Measurements from ENCODE around the gene RNF183.
"Not testable (repeated sequence)": the region's sequence is repeated elsewhere in the genome, so short reads cannot be mapped to it uniquely, and the experiment has no call there.

RNF183 gene

GRCh38 chr9:113310538-113310937 lies 7.4 kb upstream of the RNF183 start:
- Histone ChIP-seq H3K27me3 (ENCODE audit: control insufficient read depth, insufficient read depth, low read length) (no peaks in the 10 kb centered on the region), H3K4me3 (ENCODE audit: low read length) (no peak overlapping the region), H3K36me3 (ENCODE audit: control insufficient read depth, insufficient read depth, low read length) (no peaks in the 10 kb centered on the region), H3K4me1 (ENCODE audit: control insufficient read depth, insufficient read depth, low read length) (no peaks in the 10 kb centered on the region), H3K27ac (ENCODE audit: low read depth, low read length) (no peak overlapping the region), H3K9ac (ENCODE audit: low read length) (no peak overlapping the region)

GRCh38 chr9:113309204-113309813 lies 6.1 kb upstream of the RNF183 start:
- H3K4me1 ChIP-seq (ENCODE audit: control insufficient read depth, insufficient read depth, low read length), result no peaks in the 10 kb centered on the region
- H3K27ac ChIP-seq (ENCODE audit: low read depth, low read length), result no peak overlapping the region
- no peaks in the 10 kb centered on the region for H3K27me3 ChIP-seq (ENCODE audit: control insufficient read depth, insufficient read depth, low read length)
- H3K4me3 ChIP-seq (ENCODE audit: low read length), result no peak overlapping the region
- H3K9ac ChIP-seq (ENCODE audit: low read length), result no peak overlapping the region
- H3K36me3 ChIP-seq (ENCODE audit: control insufficient read depth, insufficient read depth, low read length), result no peaks in the 10 kb centered on the region

- H3K9ac ChIP-seq (ENCODE audit: low read length), result no peak overlapping the region
- H3K36me3 ChIP-seq (ENCODE audit: control insufficient read depth, insufficient read depth, low read length), result no peaks in the 10 kb centered on the region
- H3K4me3 ChIP-seq (ENCODE audit: low read length), result no peak overlapping the region
- no peaks in the 10 kb centered on the region for H3K27me3 ChIP-seq (ENCODE audit: control insufficient read depth, insufficient read depth, low read length)
- H3K4me1 ChIP-seq (ENCODE audit: control insufficient read depth, insufficient read depth, low read length), result no peaks in the 10 kb centered on the region
- no peak overlapping the region for H3K27ac ChIP-seq (ENCODE audit: low read depth, low read length)
These were observed 4.3 kb upstream of the RNF183 start for GRCh38 chr9:113307396-113307975.

DNA sequence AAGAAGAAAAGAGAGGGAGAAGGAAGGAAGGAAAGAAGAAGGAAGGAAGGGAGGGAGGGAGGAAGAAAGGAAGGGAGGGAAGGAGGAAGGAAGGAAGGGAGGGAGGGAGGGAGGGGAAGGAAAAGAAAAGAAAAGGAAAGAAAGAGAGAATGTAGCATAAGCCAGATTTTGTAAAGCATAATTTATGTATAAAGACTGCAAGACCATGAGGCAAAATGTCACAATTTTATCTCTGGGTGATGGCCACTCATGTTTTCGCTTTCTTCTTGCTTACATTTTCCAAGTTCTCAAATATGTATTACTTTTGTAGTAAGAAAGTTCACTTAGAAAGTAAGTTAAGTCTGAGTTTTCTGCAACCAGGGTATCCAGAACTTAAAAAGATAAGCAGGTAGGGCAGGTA lies 3.4 kb upstream of the RNF183 start:
- Histone ChIP-seq H3K36me3 (ENCODE audit: control insufficient read depth, insufficient read depth, low read length) (no peaks in the 10 kb centered on the region), H3K4me1 (ENCODE audit: control insufficient read depth, insufficient read depth, low read length) (no peaks in the 10 kb centered on the region), H3K9ac (ENCODE audit: low read length) (no peak overlapping the region), H3K27me3 (ENCODE audit: control insufficient read depth, insufficient read depth, low read length) (no peaks in the 10 kb centered on the region), H3K4me3 (ENCODE audit: low read length) (no peak overlapping the region), H3K27ac (ENCODE audit: low read depth, low read length) (no peak overlapping the region)

DNA sequence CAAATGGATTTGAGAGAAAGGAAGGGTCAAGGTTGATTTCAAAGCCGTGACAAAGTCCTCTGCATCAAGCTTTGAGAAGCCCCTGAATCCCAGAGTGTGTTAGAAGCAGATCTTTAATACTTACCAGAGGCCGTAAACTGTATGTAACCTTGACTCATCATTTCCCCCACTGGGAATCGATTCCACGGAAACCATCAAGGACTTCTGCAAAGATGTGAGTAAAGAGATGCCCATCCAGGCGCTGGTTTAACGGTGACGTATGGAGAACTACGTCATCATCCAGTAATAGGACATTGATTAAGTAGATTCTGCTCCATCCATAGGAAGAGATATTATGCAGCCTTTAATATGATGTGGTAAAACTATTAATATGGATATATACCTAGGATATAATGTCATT lies 1.6 kb downstream of the RNF183 start:
- no peaks in the 10 kb centered on the region for H3K4me1 ChIP-seq (ENCODE audit: control insufficient read depth, insufficient read depth, low read length)
- no peaks in the 10 kb centered on the region for H3K27me3 ChIP-seq (ENCODE audit: control insufficient read depth, insufficient read depth, low read length)
- no peak overlapping the region for H3K9ac ChIP-seq (ENCODE audit: low read length)
- H3K36me3 ChIP-seq (ENCODE audit: control insufficient read depth, insufficient read depth, low read length), result no peaks in the 10 kb centered on the region
- no peak overlapping the region for H3K27ac ChIP-seq (ENCODE audit: low read depth, low read length)
- no peak overlapping the region for H3K4me3 ChIP-seq (ENCODE audit: low read length)

DNA sequence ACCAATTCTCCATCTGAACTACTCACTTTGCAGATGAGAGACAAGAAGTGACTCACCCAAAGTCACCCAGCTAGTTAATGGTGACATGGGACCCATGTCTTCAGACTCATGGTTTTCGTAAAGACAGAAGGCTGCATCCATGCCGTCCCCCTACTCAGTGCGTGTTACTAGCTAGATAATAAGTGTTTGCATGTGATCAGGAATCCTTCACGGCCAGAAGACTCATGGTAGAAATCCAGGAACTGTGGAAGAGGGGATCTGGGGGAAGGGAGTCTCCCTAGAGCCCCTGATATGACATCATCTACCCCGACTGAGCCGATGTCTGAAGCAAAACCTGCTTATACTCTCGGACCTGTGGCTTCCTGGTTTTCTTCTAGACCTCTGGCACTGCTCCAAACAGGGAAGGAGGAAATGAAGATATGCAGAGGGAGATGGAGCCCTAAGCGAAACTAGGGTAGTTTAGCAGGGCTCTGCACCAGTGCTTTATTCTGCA lies 3.3 kb downstream of the RNF183 start:
- no peak overlapping the region for H3K27ac ChIP-seq (ENCODE audit: low read depth, low read length)
- H3K9ac ChIP-seq (ENCODE audit: low read length), result no peak overlapping the region
- no peaks in the 10 kb centered on the region for H3K4me1 ChIP-seq (ENCODE audit: control insufficient read depth, insufficient read depth, low read length)
- H3K4me3 ChIP-seq (ENCODE audit: low read length), result no peak overlapping the region
- H3K36me3 ChIP-seq (ENCODE audit: control insufficient read depth, insufficient read depth, low read length), result no peaks in the 10 kb centered on the region
- H3K27me3 ChIP-seq (ENCODE audit: control insufficient read depth, insufficient read depth, low read length), result no peaks in the 10 kb centered on the region

DNA sequence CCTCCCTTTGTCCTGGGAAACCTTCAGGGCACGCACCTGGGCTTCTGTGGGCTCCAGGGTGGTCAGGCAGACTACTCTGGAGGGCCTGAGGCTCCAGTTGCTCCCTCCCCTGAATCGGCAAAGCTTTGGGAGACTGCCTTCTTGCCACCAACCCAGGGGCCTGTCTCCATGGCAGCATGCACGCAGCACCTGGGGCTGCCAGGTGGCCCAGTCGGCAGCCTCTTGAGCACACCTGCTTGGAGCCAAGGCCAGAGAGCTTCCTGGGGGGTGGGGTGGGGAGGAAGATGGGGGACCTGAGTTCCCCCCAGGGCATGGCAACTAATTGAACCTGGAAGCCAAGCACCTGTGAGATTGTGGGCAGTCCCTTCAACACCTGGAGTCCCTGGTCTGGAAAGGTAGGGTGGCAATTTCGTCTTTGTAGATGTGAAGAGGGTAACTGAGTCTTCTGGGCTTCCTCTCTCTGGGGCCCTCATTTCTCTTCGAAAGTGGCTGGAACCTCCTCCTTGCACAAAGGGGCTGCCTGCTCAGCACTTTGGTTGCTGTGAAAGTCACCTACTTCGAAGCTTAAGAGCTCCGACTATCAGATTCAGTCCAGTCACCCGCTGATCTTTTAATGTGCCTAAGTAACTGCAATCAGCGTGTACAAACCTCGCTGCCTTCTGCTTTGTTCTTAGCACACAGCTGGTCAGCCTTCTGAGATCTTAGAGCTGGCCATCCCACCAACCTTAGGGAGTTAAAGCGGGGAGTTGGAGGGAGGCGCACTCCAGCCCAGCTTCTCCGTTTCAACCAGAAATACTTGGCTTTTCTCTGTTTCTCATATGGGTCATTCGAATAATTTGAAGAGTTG lies 4.0 kb downstream of the RNF183 start:
- no peak overlapping the region for H3K9ac ChIP-seq (ENCODE audit: low read length)
- no peak overlapping the region for H3K27ac ChIP-seq (ENCODE audit: low read depth, low read length)
- H3K27me3 ChIP-seq (ENCODE audit: control insufficient read depth, insufficient read depth, low read length), result no peaks in the 10 kb centered on the region
- H3K4me1 ChIP-seq (ENCODE audit: control insufficient read depth, insufficient read depth, low read length), result no peaks in the 10 kb centered on the region
- H3K4me3 ChIP-seq (ENCODE audit: low read length), result no peak overlapping the region
- no peaks in the 10 kb centered on the region for H3K36me3 ChIP-seq (ENCODE audit: control insufficient read depth, insufficient read depth, low read length)

GRCh38 chr9:113298311-113298710 lies 4.9 kb downstream of the RNF183 start:
- no peaks in the 10 kb centered on the region for H3K4me1 ChIP-seq (ENCODE audit: control insufficient read depth, insufficient read depth, low read length)
- no peak overlapping the region for H3K9ac ChIP-seq (ENCODE audit: low read length)
- H3K27ac ChIP-seq (ENCODE audit: low read depth, low read length), result no peak overlapping the region
- H3K36me3 ChIP-seq (ENCODE audit: control insufficient read depth, insufficient read depth, low read length), result peaks cover under 1% of the 10 kb centered on the region
- no peaks in the 10 kb centered on the region for H3K27me3 ChIP-seq (ENCODE audit: control insufficient read depth, insufficient read depth, low read length)
- H3K4me3 ChIP-seq (ENCODE audit: low read length), result no peak overlapping the region

GRCh38 chr9:113296796-113297558 lies 6.2 kb downstream of the RNF183 start:
- Histone ChIP-seq H3K9ac (ENCODE audit: low read length) (no peak overlapping the region), H3K4me1 (ENCODE audit: control insufficient read depth, insufficient read depth, low read length) (no peaks in the 10 kb centered on the region), H3K27me3 (ENCODE audit: control insufficient read depth, insufficient read depth, low read length) (no peaks in the 10 kb centered on the region)

DNA sequence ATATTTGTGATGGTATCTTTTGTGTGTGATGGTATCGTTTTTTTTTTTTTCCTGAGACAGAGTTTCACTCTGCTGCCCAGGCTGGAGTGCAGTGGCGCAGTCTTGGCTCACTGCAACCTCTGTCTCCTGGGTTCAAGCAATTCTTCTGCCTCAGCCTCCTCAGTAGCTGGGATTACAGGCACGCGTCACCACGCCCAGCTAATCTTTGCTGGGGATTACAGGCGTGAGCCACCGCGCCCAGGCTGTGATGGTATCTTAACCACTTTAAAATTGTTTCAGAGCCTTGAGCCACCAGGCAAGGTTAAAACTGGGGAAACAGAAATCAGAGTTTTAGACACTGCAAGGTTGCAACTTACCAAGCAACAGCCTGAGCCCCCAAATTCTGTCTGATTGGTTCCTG lies 6.9 kb downstream of the RNF183 start:
- not testable (repeated sequence) for H3K4me1 ChIP-seq (ENCODE audit: control insufficient read depth, insufficient read depth, low read length); H3K27ac ChIP-seq (ENCODE audit: low read depth, low read length); H3K4me3 ChIP-seq (ENCODE audit: low read length); H3K9ac ChIP-seq (ENCODE audit: low read length); H3K27me3 ChIP-seq (ENCODE audit: control insufficient read depth, insufficient read depth, low read length)
- H3K36me3 ChIP-seq (ENCODE audit: control insufficient read depth, insufficient read depth, low read length), result peaks cover 13% of the 10 kb centered on the region

More at GRCh38 chr9:113296796-113297558, 6.2 kb downstream of the RNF183 start:
- Histone ChIP-seq H3K27ac (ENCODE audit: low read depth, low read length) (no peak overlapping the region), H3K36me3 (ENCODE audit: control insufficient read depth, insufficient read depth, low read length) (peaks cover 9% of the 10 kb centered on the region), H3K4me3 (ENCODE audit: low read length) (no peak overlapping the region)

- Histone ChIP-seq H3K4me3 (ENCODE audit: low read length) (no peak overlapping the region), H3K4me1 (ENCODE audit: control insufficient read depth, insufficient read depth, low read length) (no peaks in the 10 kb centered on the region), H3K9ac (ENCODE audit: low read length) (no peak overlapping the region), H3K36me3 (ENCODE audit: control insufficient read depth, insufficient read depth, low read length) (peaks cover 29% of the 10 kb centered on the region), H3K27ac (ENCODE audit: low read depth, low read length) (no peak overlapping the region), H3K27me3 (ENCODE audit: control insufficient read depth, insufficient read depth, low read length) (no peaks in the 10 kb centered on the region)
These were observed 9.8 kb downstream of the RNF183 start for GRCh38 chr9:113293285-113293878.

All from rectal smooth muscle tissue (tissue), 1 donor.